DMS114 treated with DMSO at 0.1 percent for 48 hours (cell line): ENCODE measurements around the gene KCNIP2.

Experiments
- DNase-seq: peaks from one replicate; lab custom pipeline; 2025; ENCODE audit not compliant: unreplicated experiment; lab: John Stamatoyannopoulos, UW

Gene KCNIP2

GRCh38 chr10:101785801-101786200, 57.8 kb downstream of the KCNIP2 start:
- DNase-seq, result no peak

GRCh38 chr10:101784558-101784957, 59.0 kb downstream of the KCNIP2 start:
- DNase-seq, result no peak

- DNase-seq, result no peak
These were observed 59.9 kb downstream of the KCNIP2 start for GRCh38 chr10:101783736-101784118.

DNA sequence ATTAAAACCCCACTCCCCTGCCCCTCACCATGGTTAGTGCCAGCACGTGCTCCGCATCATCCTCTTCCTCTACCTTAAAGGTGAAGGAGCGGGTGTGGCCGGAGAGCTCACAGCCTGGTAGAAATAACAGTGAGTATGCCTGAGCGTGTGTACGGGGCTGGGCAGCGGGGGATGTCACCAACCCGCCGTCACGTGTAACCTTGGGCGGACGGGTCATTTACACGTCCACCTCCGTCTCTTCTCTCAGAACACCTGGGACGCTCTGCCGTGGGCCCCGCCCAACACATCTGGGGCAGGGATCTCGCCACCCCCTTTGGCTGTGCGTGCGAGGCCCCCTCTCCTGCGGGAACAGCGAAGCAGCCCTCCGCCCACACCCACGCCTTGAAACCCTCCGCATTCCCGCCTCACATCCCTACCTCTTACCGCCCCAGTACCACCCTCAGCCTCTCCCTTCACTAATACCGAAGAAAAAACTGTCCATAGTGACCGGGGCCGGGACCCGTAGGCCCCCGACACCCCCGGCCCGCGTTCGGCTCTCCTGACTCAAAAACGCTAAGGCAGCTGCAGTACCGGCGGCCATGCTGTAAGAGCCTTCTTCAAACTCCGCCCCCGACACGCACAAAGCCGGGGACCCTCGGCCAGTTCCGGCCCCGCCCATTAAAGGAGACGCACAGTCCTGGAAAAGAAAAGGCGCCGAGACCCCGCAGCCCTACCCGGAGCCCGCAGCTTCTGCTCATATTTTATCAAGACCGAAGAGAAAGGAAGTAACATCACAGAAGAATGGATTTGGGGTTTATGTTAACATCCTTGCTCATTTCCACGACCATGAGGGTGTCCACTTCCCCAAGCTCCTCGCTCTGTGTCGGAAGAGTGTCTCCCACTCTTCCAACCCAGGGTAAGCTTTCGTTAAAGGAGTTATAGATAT, 60.5 kb downstream of the KCNIP2 start, which contains the start of gene NPM3:
NPM3 (minus strand) TSS at position 636 of the 925 bp plus-strand sequence; CDS start at position 580, 56 bp downstream.
- DNase-seq, result peak; percentile 89

DNA sequence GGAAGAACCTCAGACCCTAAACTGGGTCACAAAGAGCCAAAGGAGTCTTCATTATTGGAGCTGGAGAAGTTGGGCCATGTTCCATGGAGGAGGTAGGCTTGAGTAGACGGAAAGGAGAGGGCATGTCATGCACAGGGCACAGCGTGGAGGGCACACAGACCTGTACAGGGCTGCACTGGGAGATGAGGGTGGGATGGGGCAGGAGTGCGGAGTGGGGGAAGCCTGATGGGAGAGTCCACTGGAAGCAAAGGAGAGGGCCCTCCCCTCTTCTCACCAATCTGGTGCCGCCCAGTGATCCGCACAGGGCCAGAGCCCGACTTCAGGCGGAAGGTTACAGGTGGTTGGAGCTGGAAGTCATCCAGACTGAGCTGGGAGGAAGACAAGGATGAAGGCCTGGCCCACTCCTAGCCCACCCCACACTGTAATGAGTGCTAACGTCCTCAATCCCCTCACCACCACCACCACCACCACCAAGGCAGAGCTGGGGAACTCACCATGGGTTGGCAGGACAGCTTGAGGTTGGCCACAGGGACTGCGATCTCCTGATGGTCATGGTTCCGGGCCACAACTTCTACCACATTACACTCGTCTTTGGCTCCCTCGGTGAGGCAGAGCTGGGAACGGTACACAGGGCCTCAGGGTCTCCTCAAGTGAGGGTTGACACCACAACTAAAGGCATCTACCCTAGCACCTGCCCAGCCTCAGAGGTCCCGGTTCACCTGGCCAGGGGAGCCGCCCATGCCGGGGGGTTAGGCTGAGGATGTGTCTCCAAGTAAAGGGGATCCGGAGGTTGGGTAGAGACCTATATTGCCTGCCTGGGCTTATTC, 61.4 kb downstream of the KCNIP2 start:
- DNase-seq, result no peak

DNA sequence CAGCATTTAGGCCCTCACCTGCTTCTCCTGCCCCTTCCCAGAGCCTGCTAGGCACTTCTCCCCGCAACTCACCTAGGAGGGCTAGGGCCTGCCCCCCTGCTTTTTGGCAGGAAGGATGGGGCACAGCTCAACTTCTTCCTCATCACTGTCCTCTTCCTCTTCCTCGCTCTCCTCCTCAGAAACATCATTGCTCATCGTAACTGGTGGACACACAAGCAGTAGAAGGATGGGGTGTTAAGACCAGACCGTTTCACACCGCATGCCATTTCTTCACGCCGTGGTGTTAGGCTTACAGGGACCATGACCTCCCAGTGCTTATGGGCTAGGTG, 62.0 kb downstream of the KCNIP2 start:
- no peak for DNase-seq

DNA sequence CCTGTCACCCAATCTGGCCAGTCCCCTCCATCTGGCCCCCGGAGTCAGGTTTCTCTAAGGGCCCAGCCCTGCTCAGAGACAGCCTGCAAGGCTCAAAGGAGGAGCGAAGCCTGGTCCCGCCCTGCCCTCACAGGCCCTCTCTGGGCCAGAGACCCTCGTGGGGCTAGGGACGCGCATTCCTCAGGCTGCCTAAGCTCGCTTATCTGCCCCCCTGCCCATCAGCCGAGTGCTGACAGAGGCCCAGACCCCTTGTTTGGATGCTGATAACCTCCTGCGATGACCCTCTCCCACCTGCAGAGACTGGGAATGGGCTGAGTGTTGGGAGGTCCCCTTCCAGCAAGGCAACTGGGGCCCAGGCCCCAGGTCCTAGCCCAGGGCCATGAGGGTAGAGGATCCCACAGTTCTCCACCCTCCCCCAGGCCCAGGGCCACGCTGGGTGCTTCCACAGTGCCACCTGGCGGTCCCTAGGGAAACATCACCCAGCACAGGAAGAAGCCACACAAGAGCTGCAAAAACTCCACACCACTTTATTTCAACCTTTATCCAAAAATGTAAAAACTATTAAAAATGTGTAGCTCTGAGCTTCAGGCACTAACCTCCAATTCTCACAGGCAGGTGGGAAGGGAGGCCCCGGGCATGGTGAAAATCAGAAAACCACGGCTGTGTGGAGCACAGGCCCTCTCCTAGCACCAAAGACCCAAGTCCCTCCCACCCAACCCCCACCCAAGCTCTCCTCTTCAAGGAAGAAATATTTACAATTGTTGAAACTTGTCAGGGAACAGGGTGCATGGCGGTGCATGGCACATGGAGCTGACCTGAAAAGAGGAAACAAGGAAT, 62.6 kb downstream of the KCNIP2 start:
- peak; percentile 62 for DNase-seq

DNA sequence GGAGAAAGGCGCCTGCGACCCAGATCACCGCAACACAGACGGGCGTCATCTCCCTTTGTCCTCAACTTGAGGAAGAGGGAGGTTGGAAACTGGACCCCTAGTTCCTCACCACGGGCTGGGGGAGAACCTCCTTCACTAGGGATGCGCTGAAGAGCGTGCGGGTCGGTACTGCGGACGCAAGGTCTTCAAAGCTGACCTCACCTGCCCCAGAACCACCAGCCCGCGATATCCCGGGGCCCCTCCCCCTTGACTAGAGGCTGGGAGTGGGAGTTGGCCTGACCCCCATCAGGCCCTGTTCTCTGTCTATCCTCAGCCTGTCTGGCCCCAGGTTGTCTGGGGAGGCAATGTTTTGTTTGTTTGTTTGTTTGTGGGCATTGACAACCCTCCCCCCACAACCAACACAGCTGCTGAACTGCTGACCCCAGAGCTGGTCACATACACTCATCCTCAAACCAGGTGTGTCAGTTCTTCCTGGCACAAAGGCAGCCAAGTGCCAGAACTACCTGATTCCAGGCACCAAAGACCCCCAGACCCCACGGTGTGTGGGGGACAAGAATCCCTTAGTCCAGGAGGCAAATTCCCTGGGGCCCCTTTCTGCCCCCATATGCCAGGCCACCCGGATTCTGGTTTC, 63.3 kb downstream of the KCNIP2 start:
- no peak for DNase-seq

GRCh38 chr10:101779544-101780186, 63.9 kb downstream of the KCNIP2 start:
- no peak for DNase-seq

DNA sequence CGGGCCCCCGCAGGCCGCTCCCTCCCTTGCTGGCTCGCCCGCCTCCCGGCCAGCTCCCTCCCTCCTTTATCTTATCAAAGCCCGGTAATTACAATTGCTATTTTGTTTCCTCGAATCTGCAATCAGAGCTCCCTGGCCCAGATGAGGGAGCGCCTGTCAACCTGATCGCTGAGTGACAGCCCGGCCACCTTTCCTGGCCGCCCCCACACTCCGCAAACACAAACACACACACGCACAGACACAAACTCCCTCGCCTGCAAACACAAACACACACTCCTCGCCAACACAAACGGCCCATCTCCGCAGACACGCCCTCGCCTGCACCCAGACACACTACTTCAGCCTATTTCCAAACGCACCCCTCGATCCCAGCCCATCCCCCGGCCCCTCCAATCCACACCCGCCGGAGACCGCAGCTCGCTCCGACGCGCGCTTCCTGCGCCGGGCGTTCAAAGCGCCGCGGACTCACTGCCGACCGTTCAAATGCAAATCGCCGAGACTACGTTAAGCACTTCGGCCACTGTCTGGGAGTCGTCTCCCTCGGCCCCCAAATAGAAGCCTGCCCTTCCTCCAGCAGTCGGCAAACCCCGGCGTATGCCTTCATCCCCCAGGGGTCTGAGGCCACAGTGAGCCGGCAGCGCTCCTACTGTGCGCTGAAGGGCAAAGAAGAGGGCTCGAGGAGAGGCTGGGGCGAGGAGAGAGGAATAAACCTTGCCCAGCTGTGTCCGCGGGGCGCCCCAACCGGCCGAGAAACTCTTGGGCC, 64.6 kb downstream of the KCNIP2 start:
- DNase-seq, result no peak

GRCh38 chr10:101778151-101778780, 65.3 kb downstream of the KCNIP2 start:
- no peak for DNase-seq

DNA sequence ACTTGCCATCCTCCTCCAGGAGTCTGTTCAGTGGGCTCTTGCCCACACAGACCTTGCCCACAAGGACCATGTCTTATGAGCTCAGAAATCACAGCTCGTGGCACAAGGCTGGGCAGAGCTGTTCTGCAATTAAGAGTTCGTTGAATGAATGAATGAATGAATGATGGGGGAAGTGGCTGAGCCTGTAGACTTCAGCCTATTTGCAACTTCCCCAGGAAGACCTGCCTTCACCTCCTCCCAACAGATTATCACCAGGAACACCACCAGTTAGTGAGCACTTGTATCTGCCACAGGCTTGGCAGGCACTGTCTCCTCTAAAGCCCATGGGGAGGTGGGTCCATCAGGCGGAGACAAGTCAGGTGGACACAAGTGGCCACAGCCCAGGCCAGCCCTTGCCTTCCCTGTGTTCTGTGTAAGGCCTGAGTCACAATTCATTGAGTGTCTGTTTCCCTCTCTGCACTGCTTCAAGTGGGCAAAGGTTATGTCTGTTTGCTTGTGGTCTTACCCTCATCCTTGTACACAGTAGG, 65.9 kb downstream of the KCNIP2 start:
- DNase-seq, result no peak

DNA sequence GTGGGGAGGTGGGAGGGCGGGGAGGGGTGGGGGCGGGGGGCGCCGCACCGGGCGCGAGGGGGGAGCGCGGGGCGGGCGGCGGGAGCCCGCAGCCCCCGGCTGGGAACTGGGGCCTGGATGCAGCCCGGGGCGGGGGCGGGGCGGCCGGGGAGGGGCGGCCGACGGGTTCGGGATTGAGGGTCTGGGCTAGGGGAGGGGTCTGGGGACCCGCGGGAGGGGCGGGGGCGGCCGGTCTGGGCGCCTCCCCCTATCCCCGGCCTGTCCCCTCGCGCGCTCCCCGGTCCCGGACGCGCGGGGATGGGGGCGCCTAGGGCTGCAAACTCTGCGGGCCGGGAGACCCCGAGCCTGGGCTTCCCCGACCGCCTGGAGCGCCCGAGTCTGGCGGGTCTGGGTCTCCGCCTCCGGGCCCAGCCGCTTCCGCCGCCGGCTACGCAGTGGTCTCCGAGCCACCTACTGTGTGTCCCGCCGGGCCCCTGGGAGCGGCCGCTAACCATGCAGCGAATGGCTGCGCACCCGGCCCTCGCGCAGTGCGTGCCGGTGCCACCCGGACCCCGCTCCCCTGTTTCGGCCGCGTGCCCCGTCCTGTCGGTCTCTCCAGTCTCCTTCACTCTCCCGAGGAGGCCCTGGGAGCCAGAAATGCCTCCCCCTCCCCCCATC, 67.3 kb downstream of the KCNIP2 start:
- no peak for DNase-seq
